Panc1 (cell line): ENCODE measurements around the gene FHOD1. TPM values are rescaled to one million over a fixed set of nuclear protein-coding genes. Genes with fewer than 3 reads are reported as not detected.

Experiments
- ATAC-seq: fragments of 200-7000 bp; cut with Tn5 transposase; 2 replicates; pipeline ENCODE4 v1.9.1; 2020; ENCODE audit warnings: mild to moderate bottlenecking, moderate library complexity
- BruUV-seq: library from RNA; stranded (reverse); fragments of 400-500 nt; replicated peaks from 2 replicates; lab custom pipeline; 2021; lab: Mats Ljungman, UMichigan
- CTCF ChIA-PET: fragments of 300-600 bp; sonication (Branson Sonifier 250); formaldehyde crosslinking; loops from one replicate; lab custom pipeline; 2022; ENCODE audit warnings: antibody characterized with exemption; lab: Charles Lee
- POLR2A ChIA-PET: fragments of 300-600 bp; sonication (Branson Sonifier 250); formaldehyde crosslinking; loops from one replicate; lab custom pipeline; 2022; ENCODE audit warnings: antibody characterized with exemption; lab: Charles Lee
- DNase-seq: peaks from one replicate; pipeline ENCODE4 v3.0.0-alpha.2; 2010; ENCODE audit warnings: low read depth, low spot score
- H3K27ac ChIP-seq: 2 replicates; pipeline ENCODE4 v1.5.1; 2011; ENCODE audit warnings: mild to moderate bottlenecking, low read length, inconsistent platforms
- H3K27me3 ChIP-seq: fragments of 200-500 bp; sonication (Bioruptor generic); 2 replicates; pipeline ENCODE4 v1.6.0; 2014; ENCODE audit warnings: low read length, inconsistent platforms; ENCODE audit not compliant: control insufficient read depth, insufficient read depth
- H3K36me3 ChIP-seq: fragments of 200-500 bp; sonication (Bioruptor generic); 2 replicates; pipeline ENCODE4 v1.5.1; 2014; ENCODE audit warnings: inconsistent platforms, mild to moderate bottlenecking, low read length, moderate library complexity; ENCODE audit not compliant: control insufficient read depth, insufficient read depth
- H3K4me1 ChIP-seq: 2 replicates; pipeline ENCODE4 v1.5.1; 2011; ENCODE audit warnings: inconsistent platforms, mild to moderate bottlenecking, low read length, moderate library complexity; ENCODE audit not compliant: control insufficient read depth, insufficient read depth
- H3K4me3 ChIP-seq, 2 experiments: 2 replicates each; pipeline ENCODE4 v1.5.1; 2011 to 2012; ENCODE audit warnings: low read depth in 2 of 2, low read length in 2 of 2, mild to moderate bottlenecking in 2 of 2, inconsistent platforms in 1 of 2, moderate library complexity in 1 of 2
- H3K9me3 ChIP-seq: fragments of 200-500 bp; sonication (Bioruptor generic); 2 replicates; pipeline ENCODE4 v1.5.1; 2014; ENCODE audit warnings: low read depth, mild to moderate bottlenecking, inconsistent platforms, low read length, moderate library complexity; ENCODE audit not compliant: control insufficient read depth, insufficient read depth
- CTCF ChIP-seq: fragments of 450-650 bp; IDR thresholded peaks from 2 replicates; pipeline ENCODE4 v1.5.1; 2017; ENCODE audit warnings: mild to moderate bottlenecking
- POLR2AphosphoS5 ChIP-seq: IDR thresholded peaks from 2 replicates; pipeline ENCODE4 v1.6.1; 2012; ENCODE audit warnings: mild to moderate bottlenecking, low read depth, low read length, moderate library complexity
- REST ChIP-seq, 2 experiments: IDR thresholded peaks; 2 replicates each; pipeline ENCODE4 v1.6.1; 2011 to 2012; ENCODE audit warnings: low read depth in 2 of 2, control low read depth in 1 of 2, low read length in 1 of 2, mild to moderate bottlenecking in 1 of 2, moderate library complexity in 1 of 2; ENCODE audit not compliant: insufficient read depth in 1 of 2
- SIN3A ChIP-seq: IDR thresholded peaks from 2 replicates; pipeline ENCODE4 v1.6.1; 2012; ENCODE audit warnings: low read depth, mild to moderate bottlenecking, low read length, moderate library complexity, borderline replicate concordance; ENCODE audit not compliant: insufficient read depth
- TCF7L2 ChIP-seq: IDR thresholded peaks from 2 replicates; pipeline ENCODE4 v1.6.1; 2011; ENCODE audit warnings: mild to moderate bottlenecking, low read depth, low read length, inconsistent platforms
- in situ Hi-C: cut with HindIII; loops from 2 replicates; pipeline ENCODE4 v1.10.0; 2016; ENCODE audit warnings: low sequenced_read_pairs, low pct_unique_long_range_greater_than_20kb
- intact Hi-C: fragments of 100-400 bp; cut with micrococcal nuclease; formaldehyde crosslinking; loops from one replicate; pipeline ENCODE4 v1.10.0; 2022; ENCODE audit not compliant: unreplicated experiment
- total RNA-seq: library from RNA; stranded (reverse); gene quantifications from one replicate; pipeline ENCODE4 v1.2.1, GENCODE V29; 2021; ENCODE audit not compliant: unreplicated experiment

FHOD1 gene
- total RNA-seq, 1 experiment from 2014 or later: 9.3 TPM

GRCh38 chr16:67294938-67295361, 47.7 kb upstream of the FHOD1 start:
- ChIA-PET POLR2A (no interaction called here), CTCF (no interaction called here)
- DNase-seq: no peak
- in situ Hi-C loops (no loop called here), intact Hi-C loops (no loop called here)
- no peaks in the 10 kb centered on the region for H3K4me1 ChIP-seq
- no peak for TF ChIP-seq TCF7L2
- TF ChIP-seq POLR2AphosphoS5: no peak
- TF ChIP-seq CTCF: no peak
- no peak for TF ChIP-seq SIN3A
- TF ChIP-seq REST (IDR thresholded peaks at IDR 0.05; ENCODE audit: insufficient read depth in 1 of 2, low read depth in 2 of 2, low read length in 1 of 2): no peak
- no peaks in the 10 kb centered on the region for H3K27me3 ChIP-seq
- no peaks in the 10 kb centered on the region for H3K9me3 ChIP-seq
- no peak overlapping the region for H3K27ac ChIP-seq
- no TSS peak for BruUV-seq
- H3K36me3 ChIP-seq: no peaks in the 10 kb centered on the region
- ATAC-seq: no peak
- no peak overlapping the region for H3K4me3 ChIP-seq

- in situ Hi-C loops (no loop called here), intact Hi-C loops (no loop called here)
- ATAC-seq: no peak
- no peaks in the 10 kb centered on the region for H3K9me3 ChIP-seq
- no TSS peak for BruUV-seq
- no peaks in the 10 kb centered on the region for H3K36me3 ChIP-seq
- no peak overlapping the region for H3K27ac ChIP-seq
- CTCF ChIA-PET: no interaction called here
- no peak overlapping the region for H3K4me3 ChIP-seq
- DNase-seq: no peak
- H3K27me3 ChIP-seq: no peaks in the 10 kb centered on the region
- POLR2A ChIA-PET: no interaction called here
- no peaks in the 10 kb centered on the region for H3K4me1 ChIP-seq
- TF ChIP-seq TCF7L2 (no peak), REST (IDR thresholded peaks at IDR 0.05; ENCODE audit: insufficient read depth in 1 of 2, low read depth in 2 of 2, low read length in 1 of 2) (no peak)
These were observed 47.0 kb upstream of the FHOD1 start for GRCh38 chr16:67294171-67294757.
